EH (cell line): ENCODE data around the gene OR9G4.

ENCODE experiments used
- DNase-seq: peaks from one replicate; pipeline ENCODE4 v3.0.0-alpha.2; 2015; ENCODE audit warnings: low read depth

Gene OR9G4

DNA sequence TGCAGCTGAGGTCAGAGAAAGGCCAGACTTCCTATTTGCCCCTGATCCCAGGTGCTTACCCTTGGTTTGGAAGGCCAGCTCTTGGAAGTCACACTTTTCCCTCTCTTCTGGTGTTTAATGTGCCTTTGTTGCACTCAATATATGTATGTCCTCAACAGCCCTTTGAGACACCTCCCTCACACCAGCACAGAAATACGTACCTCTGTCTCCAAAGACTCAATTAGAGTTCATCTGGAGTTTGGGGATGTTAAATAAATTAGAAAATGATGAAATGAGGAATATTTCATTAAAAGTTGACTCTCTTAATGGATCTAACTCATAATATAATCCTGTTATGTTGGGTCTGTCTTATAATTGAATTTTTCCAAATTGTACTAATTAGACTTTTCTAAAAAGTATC lies at the start of gene OR9G4:
TSS of gene OR9G4 (minus strand) at position 101 of the 400 bp plus-strand sequence. CDS start 4,931 bp downstream, outside the sequence.
- DNase-seq, result no peak

DNA sequence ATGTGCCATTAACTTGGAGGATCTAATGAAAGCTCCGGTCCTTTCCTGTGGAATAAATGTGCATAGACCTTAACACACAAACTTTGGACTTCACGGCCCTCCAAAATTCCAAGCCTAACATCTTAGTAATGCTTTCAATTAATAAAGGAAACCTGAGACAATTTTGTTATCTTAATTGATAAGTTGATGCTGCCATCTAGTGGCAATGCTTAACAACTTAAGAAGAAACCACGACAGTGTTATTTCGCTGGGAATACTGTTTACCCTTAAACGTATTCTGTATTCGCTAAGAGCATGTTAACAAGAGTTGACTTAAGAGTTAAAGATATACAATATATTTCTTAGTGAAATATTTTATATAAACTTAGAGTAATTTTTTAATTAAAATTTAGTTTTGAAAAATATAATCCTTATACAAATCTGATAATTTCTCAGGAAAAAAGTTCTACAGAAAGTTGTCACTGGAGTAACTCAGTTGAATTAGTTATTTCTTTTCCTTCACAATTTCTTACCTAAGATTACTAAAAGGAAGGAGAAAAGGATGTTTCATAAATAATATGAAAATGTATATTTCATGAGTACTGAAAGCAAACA lies 35.0 kb upstream of the OR9G4 start:
- peak; percentile 44 for DNase-seq

DNA sequence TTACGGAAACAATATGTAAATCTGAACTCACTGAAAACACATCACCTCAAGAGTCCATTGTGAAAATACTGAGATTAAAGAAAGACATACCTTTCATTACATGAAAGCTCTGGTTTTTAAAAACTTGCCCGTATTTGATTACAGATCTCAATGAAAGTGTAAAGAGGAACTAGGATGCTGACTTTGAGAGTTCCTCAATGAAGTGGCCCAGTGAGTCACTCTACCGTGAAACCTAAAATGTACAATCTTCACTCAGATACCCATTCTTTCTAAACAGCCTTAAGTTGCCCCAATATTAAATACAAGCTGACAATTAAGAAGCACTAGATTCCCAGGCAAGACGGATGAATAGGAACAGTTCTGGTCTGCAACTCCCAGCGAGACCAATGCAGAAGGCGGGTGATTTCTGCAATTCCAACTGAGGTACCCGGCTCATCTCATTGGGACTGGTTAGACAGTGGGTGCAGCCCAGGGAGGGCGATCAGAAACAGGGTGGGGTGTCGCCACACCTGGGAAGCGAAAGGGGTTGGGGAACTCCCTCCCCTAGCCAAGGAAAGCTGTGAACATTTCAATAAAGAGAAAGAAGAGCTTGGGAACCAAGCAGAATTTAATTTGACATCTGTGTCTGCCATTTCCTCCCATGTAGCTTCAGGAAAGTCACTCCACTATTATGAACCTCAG lies 33.8 kb upstream of the OR9G4 start:
- no peak for DNase-seq

DNA sequence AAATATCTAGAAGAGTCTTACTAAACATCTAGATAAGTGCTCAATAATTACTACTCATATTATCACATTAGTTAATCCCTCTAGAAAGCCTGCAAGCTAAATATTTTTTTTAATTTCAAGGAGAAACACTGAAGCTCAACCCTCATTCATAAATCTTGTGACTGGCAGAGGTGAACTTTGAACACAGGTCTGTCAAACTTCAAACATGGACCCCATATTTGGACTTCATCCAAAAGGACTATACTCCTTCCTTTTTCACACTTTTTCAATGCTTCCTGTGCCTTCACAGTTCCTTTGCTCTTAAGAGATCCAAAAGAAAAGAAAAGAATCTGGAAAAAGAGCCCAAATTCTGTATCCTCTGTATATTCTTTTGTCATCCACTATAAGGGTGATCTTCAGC lies 28.3 kb upstream of the OR9G4 start:
- DNase-seq, result no peak

DNA sequence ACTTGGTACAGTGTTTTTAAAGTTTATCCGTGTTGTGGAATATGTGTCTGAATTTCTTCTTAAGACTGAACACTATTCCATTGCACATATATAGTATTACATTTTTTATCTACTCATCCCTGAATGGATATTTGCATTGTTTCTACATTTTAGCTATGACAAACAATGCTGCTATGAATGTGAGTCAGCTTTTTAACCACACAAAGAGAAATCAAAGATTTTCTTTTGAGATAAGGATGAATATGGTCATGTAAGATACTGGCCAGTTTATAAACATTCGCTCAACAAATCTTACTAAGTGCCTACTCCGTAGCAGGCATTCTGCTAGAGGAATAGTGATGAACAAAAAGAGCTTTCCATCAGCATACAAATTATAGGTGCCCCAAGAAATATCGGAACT lies 16.5 kb upstream of the OR9G4 start:
- DNase-seq, result no peak

DNA sequence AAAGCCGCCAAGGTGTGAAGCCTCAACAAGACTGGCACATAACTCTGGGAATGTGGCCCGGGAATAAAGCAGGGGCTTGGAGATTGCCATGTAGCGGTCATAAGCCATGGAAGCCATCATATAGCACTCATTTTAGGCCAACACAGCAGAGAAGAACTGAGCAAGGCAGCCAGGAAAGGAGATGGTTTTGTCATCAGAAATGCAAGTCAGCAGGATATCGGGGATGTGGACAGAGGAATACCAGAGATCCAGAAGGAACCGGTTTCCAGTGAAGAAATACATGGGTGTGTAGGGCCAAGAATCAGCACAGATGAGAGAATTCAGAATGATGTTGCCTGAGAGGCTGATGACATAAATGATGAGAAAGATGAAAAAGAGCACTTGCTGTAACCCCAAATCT lies 3.0 kb upstream of the OR9G4 start:
- DNase-seq, result no peak

DNA sequence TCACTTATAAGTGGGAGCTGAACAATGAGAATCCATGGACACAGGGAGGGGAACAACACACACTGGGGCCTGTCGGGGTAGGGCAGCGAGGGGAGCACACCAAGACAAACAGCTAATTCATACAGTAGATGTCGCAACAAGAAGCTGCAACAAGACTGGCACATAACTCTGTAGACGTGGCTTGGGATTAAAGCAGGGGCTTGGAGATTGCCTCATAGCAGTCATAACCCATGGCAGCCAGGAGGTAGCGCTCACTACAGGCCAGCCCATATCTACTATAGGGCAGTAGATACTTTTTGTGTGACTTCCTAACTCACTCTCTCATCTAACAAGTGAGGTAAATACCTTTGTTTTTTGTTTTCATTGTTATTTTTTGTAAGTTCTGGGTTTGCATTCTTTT lies 1.7 kb upstream of the OR9G4 start:
- no peak for DNase-seq

DNA sequence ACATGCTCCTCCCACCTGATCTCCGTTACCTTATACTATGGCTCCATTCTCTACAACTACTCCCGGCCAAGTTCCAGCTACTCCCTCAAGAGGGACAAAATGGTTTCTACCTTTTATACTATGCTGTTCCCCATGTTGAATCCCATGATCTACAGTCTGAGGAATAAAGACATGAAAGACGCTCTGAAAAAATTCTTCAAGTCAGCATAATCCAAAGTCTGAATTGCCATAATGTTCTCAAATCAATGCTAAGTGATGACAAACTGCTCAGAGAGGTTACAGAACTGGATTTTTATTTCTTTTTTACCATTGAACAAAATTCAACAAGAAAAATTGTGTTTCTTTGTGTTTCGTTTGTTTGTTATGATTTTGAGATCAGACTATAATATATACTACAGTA lies 7.6 kb downstream of the OR9G4 start:
- no peak for DNase-seq

DNA sequence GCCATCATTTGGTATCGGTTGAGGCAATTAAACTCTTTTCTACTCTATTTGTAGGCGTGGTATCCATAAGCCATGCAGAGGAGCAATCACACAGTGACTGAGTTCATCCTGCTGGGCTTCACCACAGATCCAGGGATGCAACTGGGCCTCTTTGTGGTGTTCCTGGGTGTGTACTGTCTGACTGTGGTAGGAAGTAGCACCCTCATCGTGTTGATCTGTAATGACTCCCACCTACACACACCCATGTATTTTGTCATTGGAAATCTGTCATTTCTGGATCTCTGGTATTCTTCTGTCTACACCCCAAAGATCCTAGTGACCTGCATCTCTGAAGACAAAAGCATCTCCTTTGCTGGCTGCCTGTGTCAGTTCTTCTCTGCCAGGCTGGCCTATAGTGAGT lies 8.4 kb downstream of the OR9G4 start:
- no peak for DNase-seq

DNA sequence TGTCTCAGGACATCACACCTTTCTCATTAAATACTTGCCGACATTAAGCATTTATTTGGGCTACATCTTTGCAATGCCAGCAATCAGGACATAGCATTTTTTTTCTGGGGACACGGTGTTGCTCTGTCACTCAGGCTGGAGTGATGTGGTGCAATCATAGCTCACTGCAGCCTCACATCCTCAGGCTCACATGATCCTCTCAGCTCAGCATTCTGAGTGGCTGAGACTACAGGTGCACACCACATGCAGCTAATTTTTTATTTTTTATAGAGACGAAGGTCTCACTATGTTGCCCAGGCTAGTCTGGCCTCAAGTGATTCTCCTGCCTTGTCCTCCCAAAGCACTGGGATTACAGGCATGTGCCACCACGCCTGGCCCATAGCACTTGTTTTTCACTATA lies 28.0 kb downstream of the OR9G4 start:
- no peak for DNase-seq

DNA sequence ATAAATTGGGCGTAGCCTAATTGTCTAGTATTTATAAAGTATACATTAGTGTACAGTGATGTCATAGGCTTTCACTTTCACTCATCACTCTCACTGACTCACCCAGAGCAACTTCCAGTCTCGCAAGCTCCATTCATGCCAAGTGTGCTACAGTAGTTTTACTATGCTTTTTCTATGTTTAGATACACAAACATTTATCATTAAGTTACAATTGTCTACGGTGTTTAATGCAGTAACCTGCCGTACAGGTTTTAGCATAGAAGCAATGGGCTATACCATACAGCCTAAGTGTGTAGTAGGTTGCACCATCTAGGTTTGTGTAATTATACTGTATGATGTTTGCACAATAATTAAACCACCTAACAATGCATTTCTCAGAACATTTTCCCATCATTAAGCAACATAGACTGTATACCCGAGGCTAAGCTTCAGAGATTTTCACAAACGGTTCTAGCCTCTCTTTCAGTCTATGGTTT lies 32.1 kb downstream of the OR9G4 start:
- no peak for DNase-seq

DNA sequence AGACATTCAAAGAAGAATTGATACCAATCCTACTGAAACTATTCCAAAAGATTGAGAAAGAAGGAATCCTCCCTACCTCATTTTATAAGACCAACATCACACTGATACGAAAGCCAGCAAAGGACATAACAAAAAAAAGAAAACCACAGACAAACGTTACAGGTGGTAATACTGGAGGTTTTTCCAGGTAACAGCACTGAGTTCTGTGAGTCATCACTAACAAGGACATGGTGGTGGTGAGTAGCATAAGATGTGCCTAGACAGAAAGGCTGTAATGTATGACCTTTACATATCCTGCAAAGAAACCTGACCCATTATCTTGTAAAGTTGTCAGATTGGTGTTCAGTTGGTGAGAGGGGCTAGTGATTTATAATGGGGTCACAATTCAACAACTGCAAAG lies 34.3 kb downstream of the OR9G4 start:
- DNase-seq, result no peak

DNA sequence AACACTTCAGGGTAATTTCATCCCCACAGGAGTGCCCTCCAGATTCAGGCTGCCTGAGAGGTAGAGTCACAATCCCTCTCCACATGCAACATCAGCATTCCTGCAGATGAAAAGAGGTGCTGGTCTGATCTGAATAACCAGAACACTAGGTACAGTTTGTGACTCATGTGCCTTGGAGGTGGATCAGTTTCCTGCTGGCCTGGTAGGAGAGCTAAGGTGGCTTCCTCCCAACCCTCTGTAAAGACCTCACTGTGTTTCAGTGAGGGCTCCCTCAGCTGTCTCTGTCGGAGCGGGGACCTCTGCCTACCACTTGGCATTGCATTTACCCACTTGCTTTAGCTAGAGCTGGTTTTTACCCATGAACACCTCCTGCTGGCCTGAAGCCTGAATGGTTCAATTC lies 42.0 kb downstream of the OR9G4 start:
- DNase-seq, result no peak

DNA sequence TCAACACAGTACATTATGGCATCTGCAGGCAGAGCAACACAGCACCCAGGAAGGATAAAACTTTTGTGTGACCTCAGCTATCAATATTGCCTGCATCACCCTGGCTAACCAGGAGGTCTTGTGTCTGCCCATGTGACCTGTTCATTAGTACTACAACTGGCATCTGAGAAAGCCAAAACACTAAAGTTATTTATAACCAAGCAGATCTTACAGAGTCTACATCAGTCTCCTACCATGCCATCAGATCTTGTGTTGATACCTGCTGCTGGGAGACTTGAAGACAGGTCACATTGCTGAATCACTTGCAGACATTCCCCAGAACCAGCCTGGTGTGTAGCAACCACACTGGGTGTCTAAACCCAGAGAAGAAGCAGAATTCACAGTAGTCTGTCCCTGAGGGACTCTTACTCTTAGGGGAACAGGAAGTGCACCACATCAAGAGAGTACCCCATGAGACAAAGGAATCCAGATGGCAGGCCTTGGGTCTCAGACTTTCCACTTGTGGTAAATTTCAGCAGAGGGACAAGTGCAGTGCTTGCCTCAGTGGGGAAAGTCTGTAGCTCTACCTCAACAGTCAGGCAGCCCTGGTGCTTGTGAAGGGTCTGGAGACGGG lies 42.6 kb downstream of the OR9G4 start:
- DNase-seq, result no peak

DNA sequence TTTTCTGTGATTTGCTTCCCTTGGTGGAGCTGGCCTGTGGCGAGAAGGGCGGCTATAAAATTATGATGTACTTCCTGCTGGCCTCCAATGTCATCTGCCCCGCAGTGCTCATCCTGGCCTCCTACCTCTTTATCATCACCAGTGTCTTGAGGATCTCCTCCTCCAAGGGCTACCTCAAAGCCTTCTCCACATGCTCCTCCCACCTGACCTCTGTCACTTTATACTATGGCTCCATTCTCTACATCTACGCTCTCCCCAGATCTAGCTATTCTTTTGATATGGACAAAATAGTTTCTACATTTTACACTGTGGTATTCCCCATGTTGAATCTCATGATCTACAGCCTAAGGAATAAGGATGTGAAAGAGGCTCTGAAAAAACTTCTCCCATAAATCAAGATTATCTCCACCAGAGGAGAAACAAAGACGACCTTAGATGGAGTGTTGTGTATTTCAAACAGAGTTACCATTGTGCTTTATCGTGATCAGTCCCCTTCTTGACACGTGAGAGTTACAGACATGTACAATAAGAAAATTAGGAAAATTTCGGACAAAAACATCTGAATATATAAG lies 47.5 kb downstream of the OR9G4 start:
- DNase-seq, result no peak

DNA sequence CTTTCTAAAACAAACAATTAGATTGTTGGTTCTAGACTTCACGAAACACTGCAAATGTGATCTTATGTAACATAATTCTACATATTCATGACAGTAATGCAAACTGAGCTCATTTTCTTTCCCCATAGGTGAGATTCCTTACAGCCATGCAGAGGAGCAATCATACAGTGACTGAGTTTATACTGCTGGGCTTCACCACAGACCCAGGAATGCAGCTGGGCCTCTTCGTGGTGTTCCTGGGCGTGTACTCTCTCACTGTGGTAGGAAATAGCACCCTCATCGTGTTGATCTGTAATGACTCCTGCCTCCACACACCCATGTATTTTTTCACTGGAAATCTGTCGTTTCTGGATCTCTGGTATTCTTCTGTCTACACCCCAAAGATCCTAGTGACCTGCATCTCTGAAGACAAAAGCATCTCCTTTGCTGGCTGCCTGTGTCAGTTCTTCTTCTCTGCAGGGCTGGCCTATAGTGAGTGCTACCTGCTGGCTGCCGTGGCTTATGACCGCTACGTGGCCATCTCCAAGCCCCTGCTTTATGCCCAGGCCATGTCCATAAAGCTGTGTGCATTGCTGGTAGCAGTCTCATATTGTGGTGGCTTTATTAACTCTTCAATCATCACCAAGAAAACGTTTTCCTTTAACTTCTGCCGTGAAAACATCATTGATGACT lies 48.1 kb downstream of the OR9G4 start:
- no peak for DNase-seq

DNA sequence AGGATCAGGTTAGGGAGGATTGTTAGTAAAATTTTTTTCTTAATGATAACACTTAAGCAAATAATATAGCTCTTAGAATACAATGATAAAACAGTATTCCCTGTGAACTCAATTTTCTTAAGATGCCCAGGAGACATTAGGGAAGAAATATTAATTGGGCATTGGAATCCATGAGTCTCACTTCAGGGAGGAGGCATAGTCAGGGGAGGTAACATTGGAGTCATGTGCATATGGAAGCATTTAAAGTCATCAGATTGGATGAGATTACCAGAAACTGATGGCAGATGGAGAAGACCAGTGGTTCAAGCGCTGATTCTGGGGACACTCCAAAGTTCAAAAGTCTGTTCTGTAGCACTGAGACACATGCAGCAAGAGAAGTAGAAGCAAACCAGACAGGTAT lies 49.7 kb downstream of the OR9G4 start, which contains the start of gene OR9G1:
TSS of gene OR9G1 (plus strand) at position 301 of the 400 bp plus-strand sequence. CDS start 1,293 bp downstream, outside the sequence.
- DNase-seq, result no peak

DNA sequence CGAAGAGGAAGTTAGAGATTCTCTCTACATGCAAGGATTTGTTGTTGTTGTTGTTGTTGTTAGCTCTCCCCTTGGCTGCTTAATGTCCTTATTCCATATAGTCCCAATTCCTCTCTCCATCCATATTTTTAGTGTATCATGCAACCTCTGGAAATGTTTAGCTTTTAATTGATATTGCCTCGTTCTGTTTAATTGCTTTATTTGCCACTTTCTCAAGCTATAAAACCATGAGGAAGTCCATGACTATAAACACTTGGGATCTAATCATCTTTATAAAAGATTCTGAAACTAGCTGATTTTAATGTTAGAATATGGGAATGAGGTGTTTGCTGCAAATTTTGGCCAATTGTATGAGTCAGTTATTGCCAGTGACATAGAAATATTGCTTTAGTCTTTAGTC lies 55.1 kb downstream of the OR9G4 start:
- no peak for DNase-seq
